ENCODE data around the gene LCE1F. TPM values are rescaled to one million over a fixed set of nuclear protein-coding genes. Genes with fewer than 3 reads are reported as not detected.

The LCE1F gene
- total RNA-seq, 1 experiment from 2014 or later: not detected

- TF ChIP-seq CTCF (IDR thresholded peaks at IDR 0.05 in 2 of 3, conservative IDR thresholded peaks at IDR 0.05 in 1 of 3; ENCODE audit: borderline replicate concordance in 1 of 3, insufficient read depth in 1 of 3, low read depth in 2 of 3, low read length in 2 of 3): no peak
- TF ChIP-seq POLR2AphosphoS5 (IDR thresholded peaks at IDR 0.05; ENCODE audit: low read depth, low read length): no peak
- TF ChIP-seq ATF3 (IDR thresholded peaks at IDR 0.05): no peak
- TF ChIP-seq RAD21 (IDR thresholded peaks at IDR 0.05; ENCODE audit: low read depth): no peak
- TF ChIP-seq SIN3A (IDR thresholded peaks at IDR 0.05; ENCODE audit: low read depth): no peak
- TF ChIP-seq EZH2phosphoT487 (IDR thresholded peaks at IDR 0.05; ENCODE audit: borderline replicate concordance): no peak
Measured at GRCh38 chr1:152758636-152759035, 16.3 kb upstream of the LCE1F start (continued).

- DNase-seq (ENCODE audit: low read depth, low spot score) (no peak), ATAC-seq (no peak)
- Histone ChIP-seq H3K4me2 (ENCODE audit: low read length) (no peak overlapping the region), H4K20me1 (ENCODE audit: insufficient read depth) (no peaks in the 10 kb centered on the region), H3K27me3 (ENCODE audit: insufficient read depth, low read length) (peaks cover 39% of the 10 kb centered on the region; the same call in 1 of the 2 replicates), H3K9ac (ENCODE audit: low read length) (no peak overlapping the region), H3K9me2 (ENCODE audit: insufficient read depth) (no peaks in the 10 kb centered on the region), H3K4me1 (ENCODE audit: control insufficient read depth in 1 of 2, insufficient read depth in 2 of 2, low read length in 2 of 2) (no peaks in the 10 kb centered on the region), H2AFZ (ENCODE audit: low read depth, low read length, poor library complexity, severe bottlenecking) (no peak overlapping the region), H3K27ac (ENCODE audit: low read depth, low read length) (no peak overlapping the region), H3K4me3 (replicated peaks in 1 of 2; ENCODE audit: low read depth in 1 of 2, low read length in 2 of 2) (no peak overlapping the region), H3K9me3 (ENCODE audit: control insufficient read depth in 1 of 2, insufficient read depth in 1 of 2, low read depth in 1 of 2, low read length in 2 of 2) (no peaks in the 10 kb centered on the region), H3K36me3 (ENCODE audit: control insufficient read depth in 1 of 2, insufficient read depth in 2 of 2, low read length in 2 of 2) (no peaks in the 10 kb centered on the region), H3K79me2 (ENCODE audit: insufficient read depth, low read length) (no peaks in the 10 kb centered on the region)
- no peak for TF ChIP-seq SP1 (IDR thresholded peaks at IDR 0.05; ENCODE audit: low read depth)
- TF ChIP-seq CEBPB (IDR thresholded peaks at IDR 0.05; ENCODE audit: low read depth): no peak
- no peak for TF ChIP-seq EGR1 (IDR thresholded peaks at IDR 0.05; ENCODE audit: low read depth)
- no peak for TF ChIP-seq JUND (IDR thresholded peaks at IDR 0.05)
- no peak for TF ChIP-seq FOSL1 (IDR thresholded peaks at IDR 0.05; ENCODE audit: low read depth)
- no peak for TF ChIP-seq MAX (IDR thresholded peaks at IDR 0.05)
- TF ChIP-seq POLR2A (IDR thresholded peaks at IDR 0.05; ENCODE audit: borderline replicate concordance, extremely low read depth, insufficient read depth, insufficient read length): no peak
- TF ChIP-seq EZH2 (IDR thresholded peaks at IDR 0.05): no peak
- TF ChIP-seq ELF1 (IDR thresholded peaks at IDR 0.05; ENCODE audit: borderline replicate concordance, low read depth): no peak
- TF ChIP-seq ZBTB33 (IDR thresholded peaks at IDR 0.05; ENCODE audit: extremely low read depth, insufficient replicate concordance, low read length): no peak
- no peak for TF ChIP-seq TCF7L2 (IDR thresholded peaks at IDR 0.05; ENCODE audit: borderline replicate concordance, extremely low read depth, insufficient read depth, insufficient read length)
- no peak for TF ChIP-seq ZFX (IDR thresholded peaks at IDR 0.05)
- no peak for TF ChIP-seq YY1 (IDR thresholded peaks at IDR 0.05; ENCODE audit: extremely low read depth, insufficient replicate concordance, low read depth, low read length)
- ChIA-PET RAD21 (ENCODE audit: low non-redundant PET in 1 of 2, low total read pairs in 2 of 2, uncharacterized antibody in 2 of 2, unreplicated experiment in 2 of 2) (no interaction called here), CTCF (no interaction called here), POLR2A (no interaction called here)
- intact Hi-C loops (cut with micrococcal nuclease): no loop called here
- BruUV-seq (replicated peaks): no TSS peak
Measured at GRCh38 chr1:152759453-152760173, 15.3 kb upstream of the LCE1F start.
